Duodenal mucosa (tissue), 2 donors: ENCODE results near the gene SLC38A4.
A peak's percentile ranks its signal among the peaks of the same experiment; 100 is the strongest.

ENCODE experiments used
- H3K27ac ChIP-seq: one replicate; pipeline ENCODE4 v1.7.0; 2013; ENCODE audit warnings: low read depth, low read length
- H3K27me3 ChIP-seq, 2 donors: one replicate each; pipeline ENCODE4 v1.7.0; 2013; ENCODE audit warnings: low read length in 2 of 2, control low read depth in 1 of 2; ENCODE audit not compliant: insufficient read depth in 2 of 2, control insufficient read depth in 1 of 2
- H3K36me3 ChIP-seq, 2 donors: one replicate each; pipeline ENCODE4 v1.7.0; 2013; ENCODE audit warnings: low read length in 2 of 2, control low read depth in 1 of 2; ENCODE audit not compliant: insufficient read depth in 2 of 2, control insufficient read depth in 1 of 2
- H3K4me1 ChIP-seq, 2 donors: one replicate each; pipeline ENCODE4 v1.7.0; 2013; ENCODE audit warnings: low read length in 2 of 2, control low read depth in 1 of 2; ENCODE audit not compliant: insufficient read depth in 2 of 2, control insufficient read depth in 1 of 2
- H3K4me3 ChIP-seq, 2 donors: one replicate each; pipeline ENCODE4 v1.7.0; 2013; ENCODE audit warnings: low read length in 2 of 2, low read depth in 1 of 2
- H3K9ac ChIP-seq, 2 donors: one replicate each; pipeline ENCODE4 v1.7.0; 2013; ENCODE audit warnings: low read length in 2 of 2, low read depth in 1 of 2
- H3K9me3 ChIP-seq, 2 donors: one replicate each; pipeline ENCODE4 v1.7.0; 2013; ENCODE audit warnings: low read length in 2 of 2, control low read depth in 1 of 2; ENCODE audit not compliant: control insufficient read depth in 1 of 2

SLC38A4 gene

GRCh38 chr12:46847001-46847400, 21.2 kb upstream of the SLC38A4 start:
- no peak overlapping the region for H3K4me3 ChIP-seq
- no peak overlapping the region for H3K27ac ChIP-seq
- no peaks in the 10 kb centered on the region for H3K4me1 ChIP-seq
- no peaks in the 10 kb centered on the region for H3K27me3 ChIP-seq
- peaks cover 0 to 3% of the 10 kb centered on the region in 2 donors for H3K9me3 ChIP-seq
- no peaks in the 10 kb centered on the region for H3K36me3 ChIP-seq
- no peak overlapping the region for H3K9ac ChIP-seq

- Histone ChIP-seq H3K9ac (no peak overlapping the region), H3K4me3 (no peak overlapping the region), H3K4me1 (no peaks in the 10 kb centered on the region), H3K36me3 (no peaks in the 10 kb centered on the region), H3K27me3 (no peaks in the 10 kb centered on the region), H3K27ac (no peak overlapping the region), H3K9me3 (peaks cover 0 to 3% of the 10 kb centered on the region in 2 donors)
These were observed 18.0 kb upstream of the SLC38A4 start for GRCh38 chr12:46843811-46844210.

- H3K4me1 ChIP-seq = no peaks in the 10 kb centered on the region
- no peak overlapping the region for H3K27ac ChIP-seq
- H3K36me3 ChIP-seq = no peaks in the 10 kb centered on the region
- H3K9me3 ChIP-seq = peaks cover 0 to 1% of the 10 kb centered on the region in 2 donors
- no peak overlapping the region for H3K9ac ChIP-seq
- H3K4me3 ChIP-seq = no peak overlapping the region
- H3K27me3 ChIP-seq = no peaks in the 10 kb centered on the region
These were observed 16.1 kb upstream of the SLC38A4 start for GRCh38 chr12:46841891-46842290.

GRCh38 chr12:46839964-46840363, 14.2 kb upstream of the SLC38A4 start:
- H3K9me3 ChIP-seq = no peaks in the 10 kb centered on the region
- H3K27ac ChIP-seq = no peak overlapping the region
- H3K4me1 ChIP-seq = no peaks in the 10 kb centered on the region
- no peaks in the 10 kb centered on the region for H3K27me3 ChIP-seq
- no peak overlapping the region for H3K9ac ChIP-seq
- H3K36me3 ChIP-seq = no peaks in the 10 kb centered on the region
- no peak overlapping the region for H3K4me3 ChIP-seq

GRCh38 chr12:46839232-46839631, 13.4 kb upstream of the SLC38A4 start:
- Histone ChIP-seq H3K27me3 (no peaks in the 10 kb centered on the region), H3K36me3 (no peaks in the 10 kb centered on the region), H3K9me3 (no peaks in the 10 kb centered on the region), H3K9ac (no peak overlapping the region), H3K4me3 (no peak overlapping the region), H3K27ac (no peak overlapping the region), H3K4me1 (no peaks in the 10 kb centered on the region)

GRCh38 chr12:46835785-46836184, 10.0 kb upstream of the SLC38A4 start:
- no peaks in the 10 kb centered on the region for H3K36me3 ChIP-seq
- peaks cover 16 to 19% of the 10 kb centered on the region in 2 donors for H3K27me3 ChIP-seq
- H3K9me3 ChIP-seq = no peaks in the 10 kb centered on the region
- no peak overlapping the region for H3K4me3 ChIP-seq
- no peaks in the 10 kb centered on the region for H3K4me1 ChIP-seq
- no peak overlapping the region for H3K27ac ChIP-seq
- H3K9ac ChIP-seq = no peak overlapping the region

GRCh38 chr12:46832130-46832704, 6.4 kb upstream of the SLC38A4 start:
- Histone ChIP-seq H3K9me3 (no peaks in the 10 kb centered on the region), H3K4me1 (no peaks in the 10 kb centered on the region), H3K27me3 (peaks cover 24 to 37% of the 10 kb centered on the region in 2 donors), H3K36me3 (no peaks in the 10 kb centered on the region), H3K27ac (no peak overlapping the region), H3K9ac (no peak overlapping the region), H3K4me3 (peak overlapping the region in 1 of 2 donors; percentile 28)

- H3K27ac ChIP-seq = no peak overlapping the region
- H3K9me3 ChIP-seq = no peaks in the 10 kb centered on the region
- H3K36me3 ChIP-seq = no peaks in the 10 kb centered on the region
- no peak overlapping the region for H3K9ac ChIP-seq
- H3K4me3 ChIP-seq = peak overlapping the region; percentile 28 to 40
- H3K4me1 ChIP-seq = no peaks in the 10 kb centered on the region
- peaks cover 24 to 38% of the 10 kb centered on the region in 2 donors for H3K27me3 ChIP-seq
These were observed 5.7 kb upstream of the SLC38A4 start for GRCh38 chr12:46831335-46832129.

GRCh38 chr12:46830731-46831334, 5.0 kb upstream of the SLC38A4 start:
- Histone ChIP-seq H3K4me1 (no peaks in the 10 kb centered on the region), H3K27me3 (peaks cover 24 to 43% of the 10 kb centered on the region in 2 donors), H3K27ac (no peak overlapping the region), H3K9me3 (no peaks in the 10 kb centered on the region), H3K9ac (no peak overlapping the region), H3K4me3 (peak overlapping the region; percentile 28 to 40), H3K36me3 (no peaks in the 10 kb centered on the region)

- no peaks in the 10 kb centered on the region for H3K9me3 ChIP-seq
- H3K9ac ChIP-seq = no peak overlapping the region
- H3K4me3 ChIP-seq = no peak overlapping the region
- no peaks in the 10 kb centered on the region for H3K4me1 ChIP-seq
- peaks cover 0 to 20% of the 10 kb centered on the region in 2 donors for H3K27me3 ChIP-seq
- H3K27ac ChIP-seq = no peak overlapping the region
- no peaks in the 10 kb centered on the region for H3K36me3 ChIP-seq
These were observed 1.1 kb downstream of the SLC38A4 start for GRCh38 chr12:46824709-46825108.
